CD4-positive, CD25-positive, alpha-beta regulatory T cell (primary cell): ENCODE results near the gene PLPP3. TPM values are rescaled to one million over a fixed set of nuclear protein-coding genes. Genes with fewer than 3 reads are reported as not detected.

Source experiments
- ATAC-seq, 2 donors: fragments of 150-1000 bp; cut with Tn5 transposase; one replicate each; pipeline ENCODE4 v1.10.0; 2021; ENCODE audit warnings: low read depth in 2 of 2, moderate number of reproducible peaks in 2 of 2, moderate library complexity in 1 of 2
- DNase-seq, 3 donors: peaks; one replicate each; pipeline versions ENCODE4 v3.0.0 to v3.0.0-alpha.2; 2012 to 2022; ENCODE audit warnings: mixed read lengths in 1 of 3
- H3K27ac ChIP-seq: one replicate; pipeline ENCODE4 v1.7.0; 2013; ENCODE audit warnings: mild to moderate bottlenecking, low read length; ENCODE audit not compliant: insufficient read depth, poor library complexity, severe bottlenecking
- H3K27me3 ChIP-seq: one replicate; pipeline ENCODE4 v1.7.0; 2013; ENCODE audit warnings: low read length; ENCODE audit not compliant: control insufficient read depth, insufficient read depth
- H3K36me3 ChIP-seq: one replicate; pipeline ENCODE4 v1.7.0; 2013; ENCODE audit warnings: mild to moderate bottlenecking, low read length, moderate library complexity; ENCODE audit not compliant: control insufficient read depth, insufficient read depth
- H3K4me1 ChIP-seq: 2 replicates; pipeline ENCODE4 v1.7.0; 2013; ENCODE audit warnings: mild to moderate bottlenecking, low read length; ENCODE audit not compliant: insufficient read depth, control insufficient read depth, poor library complexity, severe bottlenecking
- H3K4me3 ChIP-seq: one replicate; pipeline ENCODE4 v1.7.0; 2013; ENCODE audit warnings: low read depth, mild to moderate bottlenecking, low read length, moderate library complexity
- H3K9me3 ChIP-seq, 2 experiments: 1 replicate in 1 of 2; 2 replicates in 1 of 2; pipeline ENCODE4 v1.7.0; 2013; ENCODE audit warnings: low read length in 2 of 2, mild to moderate bottlenecking in 1 of 2, moderate library complexity in 1 of 2; ENCODE audit not compliant: control insufficient read depth in 2 of 2
- H3K27ac Mint-ChIP-seq, 3 donors: one replicate each; pipeline ENCODE4 v1.8.0; 2020 to 2022; ENCODE audit warnings: mild to moderate bottlenecking in 3 of 3, mixed read lengths in 3 of 3, moderate library complexity in 2 of 3
- H3K27me3 Mint-ChIP-seq: one replicate; pipeline ENCODE4 v1.8.0; 2022; ENCODE audit warnings: mild to moderate bottlenecking, mixed read lengths
- H3K36me3 Mint-ChIP-seq: one replicate; pipeline ENCODE4 v1.8.0; 2020; ENCODE audit warnings: mixed read lengths
- H3K4me1 Mint-ChIP-seq, 4 donors: one replicate each; pipeline ENCODE4 v1.8.0; 2020 to 2022; ENCODE audit warnings: mixed read lengths in 4 of 4, mild to moderate bottlenecking in 1 of 4
- H3K4me3 Mint-ChIP-seq, 4 donors: one replicate each; pipeline ENCODE4 v1.8.0; 2020 to 2022; ENCODE audit warnings: mild to moderate bottlenecking in 4 of 4, mixed read lengths in 4 of 4, moderate library complexity in 3 of 4
- H3K9me3 Mint-ChIP-seq, 7 donors: one replicate each; pipeline ENCODE4 v1.8.0; 2020 to 2022; ENCODE audit warnings: mixed read lengths in 7 of 7, mild to moderate bottlenecking in 3 of 7, moderate library complexity in 2 of 7
- polyA plus RNA-seq, 4 donors: library from polyadenylated mRNA; unstranded; fragments of 300-500 nt; fragmentation: Illumina TruSeq; gene quantifications; one replicate each; pipeline ENCODE4 v1.2.3, GENCODE V29; 2021
- total RNA-seq: library from RNA; stranded (reverse); gene quantifications from one replicate; pipeline ENCODE4 v1.2.3, GENCODE V29; 2022

Gene PLPP3
- total and polyA plus RNA-seq, 5 donors from 2014 or later = 0.13 TPM; not detected in 4

DNA sequence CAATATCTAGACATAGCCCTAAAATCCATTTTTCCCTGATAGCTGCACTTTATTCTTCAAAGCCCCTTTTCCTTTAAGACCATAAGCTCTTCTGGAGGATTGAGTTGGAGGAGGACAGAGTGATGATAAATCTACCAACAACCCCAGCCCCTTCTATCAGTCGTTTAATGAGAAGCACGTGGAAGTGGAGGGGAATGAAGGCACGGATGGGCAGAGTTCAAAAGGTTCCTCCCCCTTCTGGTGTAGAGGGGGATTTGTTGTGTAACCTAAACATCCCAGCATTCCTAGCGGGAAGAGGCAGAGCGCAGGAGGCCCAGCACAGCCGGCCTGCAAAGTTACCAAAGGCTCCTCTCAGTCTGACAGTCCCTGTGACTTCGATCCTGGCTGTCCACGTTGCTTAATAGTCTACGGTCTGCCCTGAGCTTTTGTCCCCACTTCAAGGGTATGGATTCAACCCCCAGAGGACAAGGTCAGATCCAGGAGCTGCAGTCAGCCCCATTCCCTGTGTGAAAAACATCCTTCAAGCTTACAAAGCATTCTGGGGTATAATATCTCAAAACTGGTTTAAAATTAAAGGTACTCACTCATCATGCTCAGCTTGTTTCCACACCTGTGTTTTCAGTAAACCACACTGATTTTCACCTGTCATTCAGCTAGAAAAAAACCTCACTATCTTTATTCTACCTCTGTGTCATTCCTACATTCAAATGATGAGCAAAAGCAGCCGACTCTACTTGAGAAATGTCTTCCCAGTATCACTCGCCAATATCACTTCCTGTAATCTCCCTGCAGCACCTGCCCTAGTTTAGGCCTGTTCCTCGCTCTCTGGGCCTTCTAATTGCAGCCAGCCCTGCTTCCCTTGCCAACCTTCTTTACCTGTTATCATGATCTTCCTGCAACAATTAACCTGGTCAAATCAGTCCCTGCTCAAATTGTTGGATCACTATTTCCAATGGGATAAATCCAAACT is 117.9 kb downstream of the PLPP3 start:
- no peaks in the 10 kb centered on the region for H3K27me3 ChIP-seq
- H3K27ac ChIP-seq = no peak overlapping the region
- H3K9me3 ChIP-seq = no peaks in the 10 kb centered on the region
- H3K4me3 ChIP-seq = no peak overlapping the region
- no peaks in the 10 kb centered on the region for H3K36me3 ChIP-seq
- H3K27ac Mint-ChIP-seq = no peak overlapping the region
- no peaks in the 10 kb centered on the region for H3K4me1 Mint-ChIP-seq
- ATAC-seq (no peak), DNase-seq (no peak)
- peaks cover 4% of the 10 kb centered on the region for H3K27me3 Mint-ChIP-seq
- H3K36me3 Mint-ChIP-seq = no peaks in the 10 kb centered on the region
- no peaks in the 10 kb centered on the region for H3K4me1 ChIP-seq
- H3K4me3 Mint-ChIP-seq = no peak overlapping the region
- H3K9me3 Mint-ChIP-seq = peaks cover 0 to 7% (median 1%) of the 10 kb centered on the region in 7 donors

DNA sequence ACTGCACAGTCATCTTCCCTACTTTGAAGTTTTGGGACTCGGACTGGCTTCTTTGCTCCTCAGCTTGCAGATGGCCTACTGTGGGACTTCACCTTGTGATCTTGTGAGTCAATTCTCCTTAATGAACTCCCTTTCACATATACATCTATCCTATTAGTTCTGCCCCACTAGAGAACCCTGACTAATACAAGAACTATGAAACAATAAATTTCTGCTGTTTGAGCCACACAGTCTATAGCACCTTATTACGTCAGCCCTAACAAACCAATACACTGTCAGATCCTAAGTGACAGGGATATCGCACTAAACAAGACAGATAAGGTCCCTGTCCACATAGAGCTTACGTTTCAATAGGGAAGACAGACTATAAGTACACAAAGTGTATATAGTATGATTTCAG is 120.1 kb downstream of the PLPP3 start:
- Mint-ChIP-seq H3K36me3 (no peaks in the 10 kb centered on the region), H3K9me3 (peaks cover 0 to 4% (median 0%) of the 10 kb centered on the region in 7 donors), H3K27me3 (no peaks in the 10 kb centered on the region), H3K27ac (no peak overlapping the region), H3K4me3 (no peak overlapping the region), H3K4me1 (no peaks in the 10 kb centered on the region)
- Histone ChIP-seq H3K9me3 (no peaks in the 10 kb centered on the region), H3K4me3 (no peak overlapping the region), H3K36me3 (no peaks in the 10 kb centered on the region), H3K27me3 (no peaks in the 10 kb centered on the region), H3K27ac (no peak overlapping the region), H3K4me1 (no peaks in the 10 kb centered on the region)
- ATAC-seq (no peak), DNase-seq (no peak)

DNA sequence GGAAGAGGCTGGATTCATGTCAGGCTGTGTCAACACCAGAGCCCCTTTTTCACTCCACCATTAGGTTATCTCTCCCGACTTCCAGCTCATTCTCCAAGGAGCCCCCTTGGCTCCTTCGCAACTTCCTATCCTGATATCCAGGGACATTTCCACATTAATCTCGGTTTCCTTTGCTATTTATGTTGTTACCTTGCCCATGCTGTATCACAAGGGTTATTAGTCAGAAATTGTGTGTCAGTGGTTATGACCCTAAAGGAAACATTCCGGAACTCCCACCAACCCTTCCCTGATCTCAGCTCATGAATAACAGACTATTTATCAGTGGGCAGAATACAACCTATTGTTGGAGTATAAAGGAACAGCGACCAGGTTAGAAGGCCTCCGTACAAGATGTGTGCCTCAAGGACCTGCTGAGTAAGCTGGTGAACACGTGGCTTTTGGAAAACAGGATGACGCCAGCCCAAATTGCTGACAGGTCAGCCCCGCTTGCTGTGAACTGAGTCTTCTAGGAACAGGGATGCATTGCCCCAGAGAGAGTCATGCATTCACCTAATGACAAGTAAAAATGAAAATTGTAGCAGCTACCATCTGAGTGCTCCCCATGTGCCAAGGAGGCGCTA is 121.5 kb downstream of the PLPP3 start:
- ATAC-seq (no peak), DNase-seq (no peak)
- H3K27ac Mint-ChIP-seq = no peak overlapping the region
- no peaks in the 10 kb centered on the region for H3K36me3 Mint-ChIP-seq
- H3K4me3 Mint-ChIP-seq = no peak overlapping the region
- Histone ChIP-seq H3K27ac (no peak overlapping the region), H3K9me3 (no peaks in the 10 kb centered on the region), H3K4me1 (no peaks in the 10 kb centered on the region), H3K36me3 (no peaks in the 10 kb centered on the region), H3K4me3 (no peak overlapping the region), H3K27me3 (no peaks in the 10 kb centered on the region)
- H3K27me3 Mint-ChIP-seq = no peaks in the 10 kb centered on the region
- H3K4me1 Mint-ChIP-seq = no peaks in the 10 kb centered on the region
- H3K9me3 Mint-ChIP-seq = peaks cover 0 to 2% (median 0%) of the 10 kb centered on the region in 7 donors

GRCh38 chr1:56456435-56457101 is 122.8 kb downstream of the PLPP3 start:
- H3K4me1 ChIP-seq = no peaks in the 10 kb centered on the region
- H3K27me3 ChIP-seq = no peaks in the 10 kb centered on the region
- DNase-seq (no peak), ATAC-seq (no peak)
- peaks cover 0 to 2% (median 0%) of the 10 kb centered on the region in 7 donors for H3K9me3 Mint-ChIP-seq
- H3K27ac ChIP-seq = no peak overlapping the region
- no peaks in the 10 kb centered on the region for H3K36me3 ChIP-seq
- no peak overlapping the region for H3K27ac Mint-ChIP-seq
- no peaks in the 10 kb centered on the region for H3K27me3 Mint-ChIP-seq
- no peaks in the 10 kb centered on the region for H3K4me1 Mint-ChIP-seq
- H3K9me3 ChIP-seq = no peaks in the 10 kb centered on the region
- no peaks in the 10 kb centered on the region for H3K36me3 Mint-ChIP-seq
- no peak overlapping the region for H3K4me3 ChIP-seq
- no peak overlapping the region for H3K4me3 Mint-ChIP-seq

- Histone ChIP-seq H3K27me3 (no peaks in the 10 kb centered on the region), H3K4me1 (no peaks in the 10 kb centered on the region), H3K36me3 (no peaks in the 10 kb centered on the region), H3K4me3 (no peak overlapping the region), H3K9me3 (no peaks in the 10 kb centered on the region), H3K27ac (no peak overlapping the region)
- Mint-ChIP-seq H3K27ac (no peak overlapping the region), H3K4me3 (no peak overlapping the region), H3K27me3 (no peaks in the 10 kb centered on the region), H3K9me3 (peaks cover 0 to 6% (median 2%) of the 10 kb centered on the region in 7 donors), H3K4me1 (no peaks in the 10 kb centered on the region), H3K36me3 (no peaks in the 10 kb centered on the region)
- DNase-seq (no peak), ATAC-seq (no peak)
These were observed 125.8 kb downstream of the PLPP3 start for GRCh38 chr1:56453417-56454078.

- Mint-ChIP-seq H3K27ac (no peak overlapping the region), H3K9me3 (peaks cover 0 to 6% (median 2%) of the 10 kb centered on the region in 7 donors), H3K4me1 (no peaks in the 10 kb centered on the region), H3K36me3 (no peaks in the 10 kb centered on the region), H3K4me3 (no peak overlapping the region), H3K27me3 (no peaks in the 10 kb centered on the region)
- Histone ChIP-seq H3K4me1 (no peaks in the 10 kb centered on the region), H3K27ac (no peak overlapping the region), H3K9me3 (no peaks in the 10 kb centered on the region), H3K27me3 (no peaks in the 10 kb centered on the region), H3K4me3 (no peak overlapping the region), H3K36me3 (no peaks in the 10 kb centered on the region)
- no peak for ATAC-seq
- DNase-seq = no peak
These were observed 126.3 kb downstream of the PLPP3 start for GRCh38 chr1:56453016-56453415.
